ENCODE results near the gene HNRNPUL1.

DNA sequence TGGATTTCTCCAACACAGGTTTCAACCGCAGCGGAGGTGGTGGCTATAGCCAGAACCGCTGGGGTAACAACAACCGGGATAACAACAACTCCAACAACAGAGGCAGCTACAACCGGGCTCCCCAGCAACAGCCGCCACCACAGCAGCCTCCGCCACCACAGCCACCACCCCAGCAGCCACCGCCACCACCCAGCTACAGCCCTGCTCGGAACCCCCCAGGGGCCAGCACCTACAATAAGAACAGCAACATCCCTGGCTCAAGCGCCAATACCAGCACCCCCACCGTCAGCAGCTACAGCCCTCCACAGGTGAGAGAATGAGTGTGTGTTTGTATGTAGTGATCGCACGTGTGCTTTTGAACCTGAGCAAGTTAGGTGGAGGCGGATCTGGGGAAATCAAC, 39.8 kb downstream of the HNRNPUL1 start:
- TF ChIP-seq POLR2A (IDR thresholded peaks at IDR 0.05; ENCODE audit: low read depth, low read length) (no peak), POLR2AphosphoS5 (IDR thresholded peaks at IDR 0.05; ENCODE audit: low read depth, low read length) (no peak), TAF1 (IDR thresholded peaks at IDR 0.05; ENCODE audit: low read depth, low read length) (no peak), SPI1 (IDR thresholded peaks at IDR 0.05; ENCODE audit: low read depth, low read length) (no peak)

Data from GM12891 (cell line).